Fibroblast of lung (primary cell): ENCODE results near the gene FNTB. TPM values are rescaled to one million over a fixed set of nuclear protein-coding genes. Genes with fewer than 3 reads are reported as not detected.

Experiments used
- DNase-seq, 2 donors: peaks; one replicate each; pipeline versions ENCODE4 v3.0.0 to v3.0.0-alpha.2; 2010; ENCODE audit warnings: low read depth in 2 of 2
- H2AFZ ChIP-seq: 2 replicates; pipeline ENCODE4 v1.5.1; 2012; ENCODE audit warnings: low read length, control low read depth, inconsistent platforms
- H3K27ac ChIP-seq: 2 replicates; pipeline ENCODE4 v1.5.1; 2011; ENCODE audit warnings: low read length, control low read depth; ENCODE audit not compliant: insufficient read depth
- H3K27me3 ChIP-seq: 2 replicates; pipeline ENCODE4 v1.5.1; 2011; ENCODE audit warnings: mild to moderate bottlenecking, low read length; ENCODE audit not compliant: control insufficient read depth, insufficient read depth
- H3K36me3 ChIP-seq: 2 replicates; pipeline ENCODE4 v1.5.1; 2011; ENCODE audit warnings: low read length; ENCODE audit not compliant: control insufficient read depth, insufficient read depth
- H3K4me1 ChIP-seq: 2 replicates; pipeline ENCODE4 v1.5.1; 2011; ENCODE audit warnings: low read length; ENCODE audit not compliant: control insufficient read depth, insufficient read depth; ENCODE audit errors: extremely low read depth
- H3K4me2 ChIP-seq: 2 replicates; pipeline ENCODE4 v1.5.1; 2011; ENCODE audit warnings: low read length, control low read depth; ENCODE audit not compliant: insufficient read depth; ENCODE audit errors: extremely low read depth
- H3K4me3 ChIP-seq, 4 experiments: fragments of 200-600 bp in 1 of 4; sonication (generic) in 1 of 4; replicated peaks in 1 of 4; 2 replicates each; pipeline ENCODE4 v1.5.1; 2011 to 2016; ENCODE audit warnings: low read length in 4 of 4, low read depth in 3 of 4, mild to moderate bottlenecking in 3 of 4, control low read depth in 2 of 4, inconsistent platforms in 1 of 4, mixed read lengths in 1 of 4; ENCODE audit not compliant: insufficient read depth in 1 of 4; ENCODE audit errors: control extremely low read depth in 1 of 4
- H3K79me2 ChIP-seq: 2 replicates; pipeline ENCODE4 v1.5.1; 2012; ENCODE audit warnings: mild to moderate bottlenecking, low read length, inconsistent platforms; ENCODE audit not compliant: control insufficient read depth, insufficient read depth
- H3K9ac ChIP-seq: 2 replicates; pipeline ENCODE4 v1.5.1; 2011; ENCODE audit warnings: mild to moderate bottlenecking, low read length, control low read depth; ENCODE audit not compliant: insufficient read depth
- H3K9me3 ChIP-seq: 2 replicates; pipeline ENCODE4 v1.5.1; 2012; ENCODE audit warnings: low read depth, low read length; ENCODE audit not compliant: control insufficient read depth, insufficient read depth
- H4K20me1 ChIP-seq: 2 replicates; pipeline ENCODE4 v1.5.1; 2011; ENCODE audit warnings: low read length; ENCODE audit not compliant: control insufficient read depth, insufficient read depth; ENCODE audit errors: extremely low read depth
- EZH2 ChIP-seq: IDR thresholded peaks from 2 replicates; pipeline ENCODE4 v1.5.1; 2012; ENCODE audit warnings: low read length, control low read depth, mild to moderate bottlenecking; ENCODE audit errors: missing control alignments
- polyA plus RNA-seq, 2 donors: library from polyadenylated mRNA; depleted of rRNA in 1 of 2; stranded (reverse) in 1 of 2; unstranded in 1 of 2; fragments of >200 nt; gene quantifications; 2 replicates each; pipeline ENCODE4 v1.2.1, GENCODE V29; 2011 to 2012; ENCODE audit warnings: missing spikeins in 1 of 2
- total RNA-seq: library from RNA; depleted of rRNA; stranded (reverse); fragments of >200 nt; gene quantifications from 2 replicates; pipeline ENCODE4 v1.2.1, GENCODE V29; 2014
- TF ChIP-seq, protein P1 (sequence below), 2 donors: IDR thresholded peaks in 1 of 2; conservative IDR thresholded peaks in 1 of 2; 1 replicate in 1 of 2; 2 replicates in 1 of 2; pipeline ENCODE4 v1.5.1; 2011 to 2012; ENCODE audit warnings: low read length in 2 of 2, control low read depth in 1 of 2, inconsistent platforms in 1 of 2, low read depth in 1 of 2, mild to moderate bottlenecking in 1 of 2

FNTB gene
- total and polyA plus RNA-seq, 2 donors (not counting 1 experiment from before 2014, with no cell fraction given): 8.8 to 13.2 TPM

DNA sequence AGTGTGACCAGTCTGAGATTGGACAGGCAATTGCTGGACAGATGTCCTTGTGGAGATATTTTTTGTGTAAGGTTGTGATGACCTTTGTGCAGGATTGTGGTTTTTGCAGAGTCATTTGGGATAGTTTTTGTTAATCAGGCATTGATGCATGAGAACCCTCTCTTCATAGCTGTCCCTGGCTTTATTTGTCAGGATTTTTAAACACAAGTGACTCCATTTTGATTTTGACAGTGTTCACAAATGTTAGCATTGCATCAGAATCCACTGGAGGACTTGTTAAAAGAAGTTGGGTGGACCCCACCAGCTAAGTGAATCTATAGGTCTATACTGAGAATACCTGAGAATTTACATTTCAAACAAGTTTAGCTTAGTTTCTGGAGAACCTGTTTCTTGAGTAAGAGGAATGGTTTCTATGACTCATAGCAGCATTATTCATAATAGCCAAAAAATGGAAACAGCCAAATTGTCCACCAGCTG, 11.8 kb downstream of the FNTB start:
- Histone ChIP-seq H3K4me2 (no peak overlapping the region), H3K79me2 (no peaks in the 10 kb centered on the region)
- peak in 1 of 2 donors; percentile 51 for DNase-seq

DNA sequence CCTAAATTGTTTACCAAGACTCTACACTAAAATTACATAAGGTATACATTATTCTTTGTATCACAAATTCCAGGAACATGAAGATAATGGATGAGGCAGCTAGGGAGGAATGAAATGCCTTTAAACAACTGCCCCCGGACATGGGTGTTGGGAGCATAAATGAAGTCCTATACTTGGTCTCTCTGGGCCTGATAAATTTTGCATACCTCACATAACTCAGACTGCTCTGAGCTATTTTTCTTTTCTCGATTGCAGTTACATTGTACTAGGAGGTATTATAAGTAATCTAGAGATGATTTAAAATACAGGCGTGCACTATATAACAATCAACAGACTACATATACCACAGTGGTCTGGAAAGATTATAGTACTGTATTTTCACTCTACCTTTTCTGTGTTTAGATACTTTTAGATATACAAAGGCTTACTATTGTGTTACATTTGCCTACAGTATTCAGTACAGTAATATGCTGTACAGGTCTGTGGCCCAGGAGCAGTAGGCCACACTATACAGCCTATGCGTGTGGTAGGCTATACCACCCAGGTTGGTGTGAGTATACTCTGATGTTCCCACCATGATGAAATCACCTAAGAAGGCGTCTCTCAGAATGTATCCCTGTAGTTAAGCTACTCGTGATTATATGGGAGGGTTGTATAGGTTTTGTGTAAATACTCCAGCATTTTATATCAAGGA, 14.3 kb downstream of the FNTB start:
- Histone ChIP-seq H3K27me3 (no peaks in the 10 kb centered on the region), H3K79me2 (no peaks in the 10 kb centered on the region), H4K20me1 (no peaks in the 10 kb centered on the region), H3K4me2 (no peak overlapping the region), H2AFZ (no peak overlapping the region), H3K9me3 (no peaks in the 10 kb centered on the region), H3K4me1 (peaks cover 3% of the 10 kb centered on the region), H3K27ac (no peak overlapping the region), H3K36me3 (no peaks in the 10 kb centered on the region), H3K9ac (no peak overlapping the region), H3K4me3 (no peak overlapping the region)
- TF ChIP-seq, protein P1, sequence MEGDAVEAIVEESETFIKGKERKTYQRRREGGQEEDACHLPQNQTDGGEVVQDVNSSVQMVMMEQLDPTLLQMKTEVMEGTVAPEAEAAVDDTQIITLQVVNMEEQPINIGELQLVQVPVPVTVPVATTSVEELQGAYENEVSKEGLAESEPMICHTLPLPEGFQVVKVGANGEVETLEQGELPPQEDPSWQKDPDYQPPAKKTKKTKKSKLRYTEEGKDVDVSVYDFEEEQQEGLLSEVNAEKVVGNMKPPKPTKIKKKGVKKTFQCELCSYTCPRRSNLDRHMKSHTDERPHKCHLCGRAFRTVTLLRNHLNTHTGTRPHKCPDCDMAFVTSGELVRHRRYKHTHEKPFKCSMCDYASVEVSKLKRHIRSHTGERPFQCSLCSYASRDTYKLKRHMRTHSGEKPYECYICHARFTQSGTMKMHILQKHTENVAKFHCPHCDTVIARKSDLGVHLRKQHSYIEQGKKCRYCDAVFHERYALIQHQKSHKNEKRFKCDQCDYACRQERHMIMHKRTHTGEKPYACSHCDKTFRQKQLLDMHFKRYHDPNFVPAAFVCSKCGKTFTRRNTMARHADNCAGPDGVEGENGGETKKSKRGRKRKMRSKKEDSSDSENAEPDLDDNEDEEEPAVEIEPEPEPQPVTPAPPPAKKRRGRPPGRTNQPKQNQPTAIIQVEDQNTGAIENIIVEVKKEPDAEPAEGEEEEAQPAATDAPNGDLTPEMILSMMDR (conservative IDR thresholded peaks at IDR 0.05 in 1 of 2, IDR thresholded peaks at IDR 0.05 in 1 of 2; ENCODE audit: low read depth in 1 of 2, low read length in 2 of 2): no peak
- no peak for TF ChIP-seq EZH2
- DNase-seq: peak in 1 of 2 donors; percentile 83

More for the DNA sequence above, 11.8 kb downstream of the FNTB start:
- H3K4me3 ChIP-seq: no peak overlapping the region
- H3K9ac ChIP-seq: no peak overlapping the region
- H3K36me3 ChIP-seq: no peaks in the 10 kb centered on the region
- no peaks in the 10 kb centered on the region for H4K20me1 ChIP-seq
- no peak overlapping the region for H2AFZ ChIP-seq
- TF ChIP-seq, protein P1 (conservative IDR thresholded peaks at IDR 0.05 in 1 of 2, IDR thresholded peaks at IDR 0.05 in 1 of 2; ENCODE audit: low read depth in 1 of 2, low read length in 2 of 2): no peak
- no peak for TF ChIP-seq EZH2
- no peaks in the 10 kb centered on the region for H3K9me3 ChIP-seq
- H3K27ac ChIP-seq: no peak overlapping the region
- peaks cover 3% of the 10 kb centered on the region for H3K4me1 ChIP-seq
- no peaks in the 10 kb centered on the region for H3K27me3 ChIP-seq

DNA sequence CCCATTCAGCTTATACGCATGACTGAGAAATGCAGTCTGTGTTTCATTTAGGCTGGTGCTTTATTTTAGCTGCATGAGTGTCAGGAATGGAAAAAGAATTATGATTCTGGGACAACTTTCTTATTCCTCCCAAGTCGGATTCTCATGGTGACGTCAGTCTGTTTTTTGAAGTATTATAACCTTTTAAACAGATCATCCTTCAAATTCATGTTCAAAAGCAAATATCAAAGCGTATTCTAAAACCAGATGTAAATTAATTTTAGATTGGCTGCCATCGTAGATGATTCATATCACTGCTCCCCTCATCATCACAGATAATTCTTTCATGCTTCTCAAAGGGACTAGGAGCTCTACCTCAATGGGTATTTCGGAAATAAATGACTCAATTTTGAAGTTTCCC, 15.0 kb downstream of the FNTB start:
- no peaks in the 10 kb centered on the region for H3K27me3 ChIP-seq
- H3K27ac ChIP-seq: no peak overlapping the region
- no peak for TF ChIP-seq EZH2
- TF ChIP-seq, protein P1 (conservative IDR thresholded peaks at IDR 0.05 in 1 of 2, IDR thresholded peaks at IDR 0.05 in 1 of 2; ENCODE audit: low read depth in 1 of 2, low read length in 2 of 2): no peak
- no peak overlapping the region for H2AFZ ChIP-seq
- H3K4me1 ChIP-seq: peaks cover 6% of the 10 kb centered on the region
- H3K4me3 ChIP-seq: no peak overlapping the region
- H4K20me1 ChIP-seq: no peaks in the 10 kb centered on the region
- no peaks in the 10 kb centered on the region for H3K36me3 ChIP-seq
- H3K9ac ChIP-seq: no peak overlapping the region
- no peak overlapping the region for H3K4me2 ChIP-seq
- no peaks in the 10 kb centered on the region for H3K9me3 ChIP-seq
- no peaks in the 10 kb centered on the region for H3K79me2 ChIP-seq
- peak in 1 of 2 donors; percentile 51 for DNase-seq
